Trophoblast cell (in vitro differentiated cells and primary cell): ENCODE measurements around the gene NDC1.
A peak's percentile ranks its signal among the peaks of the same experiment; 100 is the strongest.

ENCODE experiments used
- DNase-seq, 2 donors: peaks; one replicate each; pipeline ENCODE4 v3.0.0-alpha.2; 2016
- H2AFZ ChIP-seq: 2 replicates; pipeline ENCODE4 v1.6.1; 2013; ENCODE audit warnings: low read length, moderate library complexity, mild to moderate bottlenecking; ENCODE audit not compliant: insufficient read depth, poor library complexity
- H2AK5ac ChIP-seq: 2 replicates; pipeline ENCODE4 v1.6.1; 2013; ENCODE audit warnings: mild to moderate bottlenecking, low read length
- H2BK120ac ChIP-seq: 2 replicates; pipeline ENCODE4 v1.6.1; 2013; ENCODE audit warnings: low read length, mild to moderate bottlenecking, moderate library complexity; ENCODE audit not compliant: insufficient read depth, poor library complexity
- H2BK12ac ChIP-seq: 2 replicates; pipeline ENCODE4 v1.6.1; 2013; ENCODE audit warnings: mild to moderate bottlenecking, low read length, moderate library complexity
- H2BK5ac ChIP-seq: 2 replicates; pipeline ENCODE4 v1.6.1; 2013; ENCODE audit warnings: low read length, low read depth, moderate library complexity, mild to moderate bottlenecking; ENCODE audit not compliant: poor library complexity
- H3K14ac ChIP-seq: 2 replicates; pipeline ENCODE4 v1.6.1; 2013; ENCODE audit warnings: mild to moderate bottlenecking, low read length
- H3K18ac ChIP-seq: 2 replicates; pipeline ENCODE4 v1.6.1; 2013; ENCODE audit warnings: mild to moderate bottlenecking, low read length
- H3K23ac ChIP-seq: 2 replicates; pipeline ENCODE4 v1.6.1; 2013; ENCODE audit warnings: low read length
- H3K27ac ChIP-seq: 2 replicates; pipeline ENCODE4 v1.5.1; 2013; ENCODE audit warnings: low read depth, mild to moderate bottlenecking, inconsistent platforms, low read length, moderate library complexity
- H3K27me3 ChIP-seq: 2 replicates; pipeline ENCODE4 v1.6.1; 2013; ENCODE audit warnings: inconsistent platforms, mild to moderate bottlenecking, low read length, moderate library complexity; ENCODE audit not compliant: insufficient read depth
- H3K36me3 ChIP-seq, 2 experiments: 1 replicate in 1 of 2; 2 replicates in 1 of 2; pipeline ENCODE4 v1.6.1; 2013; ENCODE audit warnings: low read length in 2 of 2, mild to moderate bottlenecking in 2 of 2, moderate library complexity in 1 of 2; ENCODE audit not compliant: insufficient read depth in 2 of 2, control insufficient read depth in 1 of 2
- H3K4ac ChIP-seq: 2 replicates; pipeline ENCODE4 v1.6.1; 2013; ENCODE audit warnings: low read depth, mild to moderate bottlenecking, low read length, moderate library complexity
- H3K4me1 ChIP-seq, 2 experiments: 1 replicate in 1 of 2; 2 replicates in 1 of 2; pipeline ENCODE4 v1.6.1; 2013; ENCODE audit warnings: low read length in 2 of 2, mild to moderate bottlenecking in 2 of 2, moderate library complexity in 1 of 2; ENCODE audit not compliant: insufficient read depth in 2 of 2, control insufficient read depth in 1 of 2
- H3K4me2 ChIP-seq: 2 replicates; pipeline ENCODE4 v1.6.1; 2013; ENCODE audit warnings: inconsistent platforms, mild to moderate bottlenecking, low read length, moderate library complexity
- H3K4me3 ChIP-seq: 2 replicates; pipeline ENCODE4 v1.5.1; 2013; ENCODE audit warnings: mild to moderate bottlenecking, low read depth, low read length, inconsistent platforms
- H3K79me1 ChIP-seq: one replicate; pipeline ENCODE4 v1.6.1; 2013; ENCODE audit warnings: low read length
- H3K79me2 ChIP-seq: 2 replicates; pipeline ENCODE4 v1.6.1; 2013; ENCODE audit warnings: low read length, mild to moderate bottlenecking; ENCODE audit not compliant: control insufficient read depth, insufficient read depth, poor library complexity
- H3K9ac ChIP-seq: 2 replicates; pipeline ENCODE4 v1.6.1; 2013; ENCODE audit warnings: mild to moderate bottlenecking, low read length
- H3K9me3 ChIP-seq: 2 replicates; pipeline ENCODE4 v1.6.1; 2013; ENCODE audit warnings: low read depth, mild to moderate bottlenecking, control low read depth, inconsistent platforms, low read length; ENCODE audit not compliant: insufficient read depth
- H4K12ac ChIP-seq: 2 replicates; pipeline ENCODE4 v1.6.1; 2013; ENCODE audit warnings: low read depth, mild to moderate bottlenecking, low read length, moderate library complexity
- H4K8ac ChIP-seq: 2 replicates; pipeline ENCODE4 v1.6.1; 2013; ENCODE audit warnings: low read depth, mild to moderate bottlenecking, low read length, moderate library complexity
- H4K91ac ChIP-seq: one replicate; pipeline ENCODE4 v1.6.1; 2013; ENCODE audit warnings: low read depth, mild to moderate bottlenecking, low read length, moderate library complexity
- WGBS: extraction: QIAGEN DNeasy Blood & Tissue Kit; methylation state at CpG from one replicate; pipeline ENCODE4 v1.1.7; 2013; ENCODE audit warnings: missing lambda C conversion rate; ENCODE audit not compliant: insufficient read length, insufficient coverage; ENCODE audit errors: extremely low coverage; 5-methylcytosine and 5-hydroxymethylcytosine counted together

Gene NDC1

GRCh38 chr1:53734650-53735211, 103.4 kb downstream of the NDC1 start:
- Histone ChIP-seq H2BK5ac (no peak overlapping the region), H3K27ac (no peak overlapping the region), H3K4ac (no peak overlapping the region), H3K4me2 (no peak overlapping the region), H3K23ac (no peak overlapping the region), H2AFZ (no peak overlapping the region), H3K14ac (no peak overlapping the region), H2BK12ac (no peak overlapping the region), H4K91ac (no peak overlapping the region), H2AK5ac (no peak overlapping the region), H3K27me3 (peaks cover 25% of the 10 kb centered on the region), H2BK120ac (no peak overlapping the region), H3K4me3 (no peak overlapping the region), H3K18ac (no peak overlapping the region), H3K9ac (no peak overlapping the region), H3K4me1 (peaks cover 12 to 13% of the 10 kb centered on the region in 2 experiments), H4K12ac (no peak overlapping the region), H4K8ac (no peak overlapping the region), H3K36me3 (no peaks in the 10 kb centered on the region), H3K79me2 (no peaks in the 10 kb centered on the region), H3K79me1 (no peaks in the 10 kb centered on the region), H3K9me3 (peaks cover 5% of the 10 kb centered on the region)
- no CpG with 5 or more reads among the region's 10 CpGs for WGBS
- no peak for DNase-seq

DNA sequence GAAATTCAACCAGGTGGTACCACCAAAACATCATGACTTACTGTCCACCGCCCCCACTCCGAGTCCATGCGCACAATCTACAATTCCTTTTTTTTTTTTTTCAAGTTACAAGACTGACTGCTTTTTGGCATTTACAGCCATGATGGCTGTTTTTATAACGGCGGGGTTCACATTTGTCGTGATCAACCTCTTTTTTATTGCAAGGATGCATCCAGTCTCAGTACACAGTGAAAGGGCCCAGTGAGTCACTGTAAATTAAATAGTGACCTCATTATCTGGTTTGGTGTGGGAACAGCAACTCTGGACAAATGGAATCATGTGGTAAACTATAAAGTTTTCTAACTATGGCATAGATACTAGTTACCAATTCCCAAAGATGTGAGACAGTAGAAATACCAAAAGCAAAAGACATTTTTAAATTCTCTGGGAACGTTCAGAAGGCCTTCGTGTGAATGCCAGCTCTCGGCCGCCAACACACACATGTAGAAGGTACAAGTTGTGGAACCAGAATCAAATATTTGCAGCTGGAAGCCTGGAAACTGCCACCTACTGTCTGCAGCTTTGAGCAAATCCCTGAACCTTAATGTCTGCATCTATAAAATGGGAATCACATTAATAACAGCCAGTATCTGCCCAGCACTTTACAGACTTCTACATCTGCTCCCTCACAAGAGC, 104.0 kb downstream of the NDC1 start:
- no peak overlapping the region for H3K4me3 ChIP-seq
- peaks cover 5% of the 10 kb centered on the region for H3K9me3 ChIP-seq
- no peak overlapping the region for H3K27ac ChIP-seq
- H2BK12ac ChIP-seq, result no peak overlapping the region
- H3K27me3 ChIP-seq, result peaks cover 24% of the 10 kb centered on the region
- no peak overlapping the region for H2AFZ ChIP-seq
- DNase-seq, result no peak
- H3K18ac ChIP-seq, result no peak overlapping the region
- no peak overlapping the region for H3K4me2 ChIP-seq
- H3K14ac ChIP-seq, result no peak overlapping the region
- H3K79me2 ChIP-seq, result no peaks in the 10 kb centered on the region
- H2AK5ac ChIP-seq, result no peak overlapping the region
- H3K4ac ChIP-seq, result no peak overlapping the region
- H3K9ac ChIP-seq, result no peak overlapping the region
- H3K36me3 ChIP-seq, result no peaks in the 10 kb centered on the region
- no peak overlapping the region for H4K12ac ChIP-seq
- H4K91ac ChIP-seq, result no peak overlapping the region
- H3K23ac ChIP-seq, result no peak overlapping the region
- H3K4me1 ChIP-seq, result peaks cover 12 to 13% of the 10 kb centered on the region in 2 experiments
- H3K79me1 ChIP-seq, result no peaks in the 10 kb centered on the region
- no CpG with 5 or more reads among the region's 10 CpGs for WGBS
- no peak overlapping the region for H4K8ac ChIP-seq
- H2BK120ac ChIP-seq, result no peak overlapping the region
- H2BK5ac ChIP-seq, result no peak overlapping the region

GRCh38 chr1:53733447-53733931, 104.6 kb downstream of the NDC1 start:
- no peak overlapping the region for H3K14ac ChIP-seq
- no peak overlapping the region for H2BK5ac ChIP-seq
- no peak overlapping the region for H3K4me2 ChIP-seq
- peak in 1 of 2 donors; percentile 6 for DNase-seq
- peaks cover 8 to 9% of the 10 kb centered on the region in 2 experiments for H3K4me1 ChIP-seq
- no CpG with 5 or more reads among the region's 12 CpGs for WGBS
- no peak overlapping the region for H2AK5ac ChIP-seq
- no peak overlapping the region for H3K9ac ChIP-seq
- H3K36me3 ChIP-seq, result no peaks in the 10 kb centered on the region
- H4K12ac ChIP-seq, result no peak overlapping the region
- H2AFZ ChIP-seq, result no peak overlapping the region
- H3K27ac ChIP-seq, result no peak overlapping the region
- H3K18ac ChIP-seq, result no peak overlapping the region
- H3K4me3 ChIP-seq, result no peak overlapping the region
- no peak overlapping the region for H2BK120ac ChIP-seq
- no peak overlapping the region for H3K23ac ChIP-seq
- H3K79me1 ChIP-seq, result no peaks in the 10 kb centered on the region
- no peak overlapping the region for H4K8ac ChIP-seq
- no peak overlapping the region for H3K4ac ChIP-seq
- peaks cover 19% of the 10 kb centered on the region for H3K27me3 ChIP-seq
- H2BK12ac ChIP-seq, result no peak overlapping the region
- H3K79me2 ChIP-seq, result no peaks in the 10 kb centered on the region
- no peak overlapping the region for H4K91ac ChIP-seq
- H3K9me3 ChIP-seq, result peaks cover 5% of the 10 kb centered on the region

DNA sequence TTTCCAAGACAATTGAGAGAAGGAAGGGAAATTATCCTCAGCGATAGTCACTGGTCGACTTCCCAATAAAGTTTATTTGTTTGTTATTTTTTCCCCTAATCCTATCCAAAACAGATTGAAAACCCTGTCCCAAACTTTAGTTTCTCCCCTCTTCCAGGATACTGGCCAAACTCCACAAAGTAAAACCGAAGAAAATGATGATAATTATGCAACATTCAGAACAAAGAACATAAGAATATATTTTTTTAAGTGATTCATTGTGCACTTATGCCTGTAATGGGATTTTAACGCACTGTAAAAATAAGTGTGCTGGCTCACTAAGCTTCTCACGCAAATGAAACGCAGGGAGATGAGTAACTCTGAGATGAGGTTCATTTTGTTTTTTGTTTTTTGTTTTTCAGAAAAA, 105.2 kb downstream of the NDC1 start:
- Histone ChIP-seq H3K23ac (no peak overlapping the region), H2BK120ac (no peak overlapping the region)

More for the DNA sequence above, 105.2 kb downstream of the NDC1 start:
- no peak for DNase-seq
- Histone ChIP-seq H3K27me3 (peaks cover 13% of the 10 kb centered on the region), H4K12ac (no peak overlapping the region), H3K79me2 (no peaks in the 10 kb centered on the region), H3K4ac (no peak overlapping the region), H3K27ac (no peak overlapping the region), H2BK5ac (no peak overlapping the region), H4K91ac (no peak overlapping the region), H3K79me1 (no peaks in the 10 kb centered on the region), H3K4me3 (no peak overlapping the region), H2AK5ac (no peak overlapping the region), H2AFZ (no peak overlapping the region), H4K8ac (no peak overlapping the region), H3K4me1 (peaks cover 3 to 4% of the 10 kb centered on the region in 2 experiments), H3K9ac (no peak overlapping the region), H3K4me2 (no peak overlapping the region), H2BK12ac (no peak overlapping the region), H3K36me3 (no peaks in the 10 kb centered on the region), H3K18ac (no peak overlapping the region), H3K9me3 (peaks cover 3% of the 10 kb centered on the region), H3K14ac (no peak overlapping the region)
- no CpG with 5 or more reads among the region's 6 CpGs for WGBS
